Measurements from ENCODE around the gene BCLAF1. TPM values are rescaled to one million over a fixed set of nuclear protein-coding genes. Genes with fewer than 3 reads are reported as not detected.

Gene BCLAF1
- total RNA-seq, 1 donor from 2014 or later: 154 TPM

GRCh38 chr6:136315594-136315993 is 25.9 kb upstream of the BCLAF1 start:
- no peaks in the 10 kb centered on the region for H3K9me3 ChIP-seq (ENCODE audit: insufficient read depth, low read depth, low read length)
- no peaks in the 10 kb centered on the region for H3K36me3 ChIP-seq (ENCODE audit: insufficient read depth, low read length)
- H3K4me2 ChIP-seq (ENCODE audit: low read length): no peak overlapping the region
- H3K27ac ChIP-seq (ENCODE audit: low read depth, low read length): no peak overlapping the region
- Mint-ChIP-seq H3K27ac (ENCODE audit: unreplicated experiment) (no peak overlapping the region), H3K4me3 (ENCODE audit: unreplicated experiment) (no peak overlapping the region), H3K4me1 (ENCODE audit: low read depth, unreplicated experiment) (no peaks in the 10 kb centered on the region), H3K9me3 (ENCODE audit: unreplicated experiment) (no peaks in the 10 kb centered on the region), H3K27me3 (ENCODE audit: low read depth, unreplicated experiment) (peaks cover 3% of the 10 kb centered on the region), H3K36me3 (ENCODE audit: low read depth, unreplicated experiment) (no peaks in the 10 kb centered on the region)
- no peak for DNase-seq (ENCODE audit: low read depth)
- no peak for FAIRE-seq
- no peaks in the 10 kb centered on the region for H3K4me1 ChIP-seq (ENCODE audit: insufficient read depth, low read length)
- no peak overlapping the region for H3K4me3 ChIP-seq (ENCODE audit: insufficient read depth, low read depth, low read length)
- H3K27me3 ChIP-seq (ENCODE audit: insufficient read depth, low read length): peaks cover 2% of the 10 kb centered on the region
- TF ChIP-seq CTCF (IDR thresholded peaks at IDR 0.05; ENCODE audit: insufficient read depth, low read depth, low read length) (no peak), EZH2 (IDR thresholded peaks at IDR 0.05; ENCODE audit: insufficient read depth, low read length) (no peak)
- no peaks in the 10 kb centered on the region for H4K20me1 ChIP-seq (ENCODE audit: insufficient read depth, low read length)
- no peak overlapping the region for H2AFZ ChIP-seq (ENCODE audit: low read depth, low read length)
- no peak overlapping the region for H3K9ac ChIP-seq (ENCODE audit: low read length)
- H3K79me2 ChIP-seq (ENCODE audit: insufficient read depth, low read length): no peaks in the 10 kb centered on the region

DNA sequence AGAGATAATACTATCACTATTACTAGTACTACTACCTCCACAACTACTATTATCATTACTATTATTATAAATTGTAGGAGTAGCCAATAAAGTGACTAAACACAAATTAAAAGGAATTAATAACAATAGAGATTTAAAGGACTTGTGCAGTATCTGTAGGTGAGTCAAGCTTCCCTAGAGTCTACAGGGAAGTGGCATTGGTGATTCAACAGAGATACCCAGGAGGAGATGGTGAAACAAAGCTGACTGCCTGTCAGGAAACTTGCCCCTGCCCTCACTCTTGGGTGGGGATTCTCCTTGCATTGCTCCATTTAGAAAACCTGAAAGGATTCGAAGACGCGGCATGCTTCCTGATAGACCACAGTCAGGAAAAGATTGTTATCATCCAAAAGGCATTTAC is 23.3 kb upstream of the BCLAF1 start:
- no peak overlapping the region for H3K4me2 ChIP-seq (ENCODE audit: low read length)
- no peaks in the 10 kb centered on the region for H4K20me1 ChIP-seq (ENCODE audit: insufficient read depth, low read length)
- no peak overlapping the region for H3K4me3 ChIP-seq (ENCODE audit: insufficient read depth, low read depth, low read length)
- H3K27me3 ChIP-seq (ENCODE audit: insufficient read depth, low read length): peaks cover under 1% of the 10 kb centered on the region
- Mint-ChIP-seq H3K4me3 (ENCODE audit: unreplicated experiment) (no peak overlapping the region), H3K4me1 (ENCODE audit: low read depth, unreplicated experiment) (no peaks in the 10 kb centered on the region), H3K27me3 (ENCODE audit: low read depth, unreplicated experiment) (peaks cover 3% of the 10 kb centered on the region), H3K9me3 (ENCODE audit: unreplicated experiment) (no peaks in the 10 kb centered on the region), H3K36me3 (ENCODE audit: low read depth, unreplicated experiment) (no peaks in the 10 kb centered on the region), H3K27ac (ENCODE audit: unreplicated experiment) (no peak overlapping the region)
- H2AFZ ChIP-seq (ENCODE audit: low read depth, low read length): no peak overlapping the region
- no peaks in the 10 kb centered on the region for H3K36me3 ChIP-seq (ENCODE audit: insufficient read depth, low read length)
- no peaks in the 10 kb centered on the region for H3K4me1 ChIP-seq (ENCODE audit: insufficient read depth, low read length)
- no peak for FAIRE-seq
- H3K27ac ChIP-seq (ENCODE audit: low read depth, low read length): no peak overlapping the region
- no peak overlapping the region for H3K9ac ChIP-seq (ENCODE audit: low read length)
- TF ChIP-seq EZH2 (IDR thresholded peaks at IDR 0.05; ENCODE audit: insufficient read depth, low read length): no peak
- TF ChIP-seq CTCF (IDR thresholded peaks at IDR 0.05; ENCODE audit: insufficient read depth, low read depth, low read length): no peak
- no peak for DNase-seq (ENCODE audit: low read depth)
- no peaks in the 10 kb centered on the region for H3K79me2 ChIP-seq (ENCODE audit: insufficient read depth, low read length)
- H3K9me3 ChIP-seq (ENCODE audit: insufficient read depth, low read depth, low read length): no peaks in the 10 kb centered on the region

DNA sequence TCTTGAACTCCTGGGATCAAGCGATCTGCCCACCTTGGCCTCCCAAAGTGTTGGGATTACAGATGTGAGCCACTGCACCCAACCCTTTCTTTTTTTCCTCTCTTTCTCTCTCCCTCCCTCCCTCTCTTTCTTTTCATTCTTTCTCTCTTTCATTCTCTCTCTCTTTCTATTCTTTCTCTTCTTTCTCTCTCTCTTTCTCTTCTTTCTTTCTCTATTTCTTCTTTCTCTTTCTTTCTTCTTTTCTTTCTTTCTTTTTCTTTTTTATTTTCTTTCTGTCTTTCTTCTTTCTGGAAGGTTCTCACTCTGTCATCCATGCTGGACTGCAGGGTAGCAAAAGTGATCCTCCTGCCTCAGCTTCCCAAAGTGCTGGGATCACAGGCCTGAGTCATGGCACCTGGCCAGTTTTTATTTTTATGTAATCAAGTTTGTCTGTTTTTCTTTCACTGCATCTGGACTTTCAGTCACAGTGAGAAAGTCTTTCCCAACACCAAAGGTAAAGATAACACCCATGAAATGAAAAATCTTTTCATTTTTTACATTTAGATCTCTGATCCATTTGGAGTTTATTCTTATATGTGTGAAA is 20.2 kb upstream of the BCLAF1 start:
- H3K4me3 ChIP-seq (ENCODE audit: insufficient read depth, low read depth, low read length): no peak overlapping the region
- no peak for TF ChIP-seq EZH2 (IDR thresholded peaks at IDR 0.05; ENCODE audit: insufficient read depth, low read length)
- no peaks in the 10 kb centered on the region for H4K20me1 ChIP-seq (ENCODE audit: insufficient read depth, low read length)
- Mint-ChIP-seq H3K27ac (ENCODE audit: unreplicated experiment) (no peak overlapping the region), H3K27me3 (ENCODE audit: low read depth, unreplicated experiment) (peaks cover 3% of the 10 kb centered on the region), H3K4me3 (ENCODE audit: unreplicated experiment) (no peak overlapping the region), H3K36me3 (ENCODE audit: low read depth, unreplicated experiment) (no peaks in the 10 kb centered on the region), H3K4me1 (ENCODE audit: low read depth, unreplicated experiment) (no peaks in the 10 kb centered on the region), H3K9me3 (ENCODE audit: unreplicated experiment) (no peaks in the 10 kb centered on the region)
- H3K9ac ChIP-seq (ENCODE audit: low read length): no peak overlapping the region
- H3K79me2 ChIP-seq (ENCODE audit: insufficient read depth, low read length): no peaks in the 10 kb centered on the region
- no peak overlapping the region for H3K27ac ChIP-seq (ENCODE audit: low read depth, low read length)
- no peaks in the 10 kb centered on the region for H3K27me3 ChIP-seq (ENCODE audit: insufficient read depth, low read length)
- no peak for DNase-seq (ENCODE audit: low read depth)
- no peaks in the 10 kb centered on the region for H3K9me3 ChIP-seq (ENCODE audit: insufficient read depth, low read depth, low read length)
- FAIRE-seq: no peak
- H3K4me1 ChIP-seq (ENCODE audit: insufficient read depth, low read length): no peaks in the 10 kb centered on the region
- H3K4me2 ChIP-seq (ENCODE audit: low read length): no peak overlapping the region
- H2AFZ ChIP-seq (ENCODE audit: low read depth, low read length): no peak overlapping the region
- no peaks in the 10 kb centered on the region for H3K36me3 ChIP-seq (ENCODE audit: insufficient read depth, low read length)

Data from astrocyte (in vitro differentiated cells and primary cell).